Kidney epithelial cell (primary cell): ENCODE results near the gene GSK3A. TPM values are rescaled to one million over a fixed set of nuclear protein-coding genes. Genes with fewer than 3 reads are reported as not detected.

ENCODE experiments used
- DNase-seq: peaks from one replicate; pipeline ENCODE4 v3.0.0-alpha.2; 2010; ENCODE audit warnings: low read depth
- H3K27me3 ChIP-seq: 2 replicates; pipeline ENCODE4 v1.6.0; 2011; ENCODE audit warnings: low read length; ENCODE audit not compliant: control insufficient read depth, insufficient read depth
- H3K36me3 ChIP-seq: 2 replicates; pipeline ENCODE4 v1.5.1; 2011; ENCODE audit warnings: low read length; ENCODE audit not compliant: control insufficient read depth, insufficient read depth
- H3K4me3 ChIP-seq: 2 replicates; pipeline ENCODE4 v1.5.1; 2011; ENCODE audit warnings: low read depth, mild to moderate bottlenecking, control low read depth, low read length
- total RNA-seq: library from RNA; depleted of rRNA; stranded (reverse); fragments of >200 nt; gene quantifications from 2 replicates; pipeline ENCODE4 v1.2.3, GENCODE V29; 2015
- TF ChIP-seq, protein P1 (sequence below): IDR thresholded peaks from 2 replicates; pipeline ENCODE4 v1.5.1; 2011; ENCODE audit warnings: mild to moderate bottlenecking, moderate library complexity, low read length, control low read depth, inconsistent platforms; ENCODE audit not compliant: insufficient read depth, poor library complexity, severe bottlenecking

GSK3A gene
- total RNA-seq, 1 donor from 2014 or later = 27.3 TPM

DNA sequence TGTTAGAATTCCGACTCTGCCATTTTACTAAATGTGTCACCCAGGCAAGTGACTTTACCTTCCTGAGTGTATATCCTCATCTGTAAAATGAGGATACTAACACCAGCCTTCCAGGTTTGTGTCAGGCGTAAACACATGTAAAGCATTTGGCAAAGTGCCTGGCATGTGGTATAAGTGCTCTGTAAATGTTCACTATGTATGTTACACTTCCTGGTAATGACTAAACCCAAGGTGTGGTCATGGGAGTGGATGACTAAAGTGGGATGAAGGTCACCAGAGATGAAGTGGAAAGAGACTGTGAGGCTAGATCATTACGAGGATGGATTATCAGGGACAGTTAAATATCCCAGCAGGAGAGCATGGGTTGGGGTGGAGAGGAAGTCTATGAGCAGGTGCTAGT is 50.5 kb downstream of the GSK3A start:
- no peaks in the 10 kb centered on the region for H3K27me3 ChIP-seq
- TF ChIP-seq, protein P1, sequence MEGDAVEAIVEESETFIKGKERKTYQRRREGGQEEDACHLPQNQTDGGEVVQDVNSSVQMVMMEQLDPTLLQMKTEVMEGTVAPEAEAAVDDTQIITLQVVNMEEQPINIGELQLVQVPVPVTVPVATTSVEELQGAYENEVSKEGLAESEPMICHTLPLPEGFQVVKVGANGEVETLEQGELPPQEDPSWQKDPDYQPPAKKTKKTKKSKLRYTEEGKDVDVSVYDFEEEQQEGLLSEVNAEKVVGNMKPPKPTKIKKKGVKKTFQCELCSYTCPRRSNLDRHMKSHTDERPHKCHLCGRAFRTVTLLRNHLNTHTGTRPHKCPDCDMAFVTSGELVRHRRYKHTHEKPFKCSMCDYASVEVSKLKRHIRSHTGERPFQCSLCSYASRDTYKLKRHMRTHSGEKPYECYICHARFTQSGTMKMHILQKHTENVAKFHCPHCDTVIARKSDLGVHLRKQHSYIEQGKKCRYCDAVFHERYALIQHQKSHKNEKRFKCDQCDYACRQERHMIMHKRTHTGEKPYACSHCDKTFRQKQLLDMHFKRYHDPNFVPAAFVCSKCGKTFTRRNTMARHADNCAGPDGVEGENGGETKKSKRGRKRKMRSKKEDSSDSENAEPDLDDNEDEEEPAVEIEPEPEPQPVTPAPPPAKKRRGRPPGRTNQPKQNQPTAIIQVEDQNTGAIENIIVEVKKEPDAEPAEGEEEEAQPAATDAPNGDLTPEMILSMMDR = no peak
- H3K36me3 ChIP-seq = no peaks in the 10 kb centered on the region
- peak; percentile 71 for DNase-seq
- H3K4me3 ChIP-seq = no peak overlapping the region

- DNase-seq = no peak
- Histone ChIP-seq H3K36me3 (no peaks in the 10 kb centered on the region), H3K27me3 (no peaks in the 10 kb centered on the region), H3K4me3 (no peak overlapping the region)
- TF ChIP-seq, protein P1 = no peak
Observed at GRCh38 chr19:42191330-42191729, 51.1 kb downstream of the GSK3A start.

- DNase-seq = no peak
- Histone ChIP-seq H3K36me3 (no peaks in the 10 kb centered on the region), H3K27me3 (no peaks in the 10 kb centered on the region), H3K4me3 (no peak overlapping the region)
- TF ChIP-seq, protein P1 = no peak
Observed at GRCh38 chr19:42189133-42189532, 53.3 kb downstream of the GSK3A start.

- H3K36me3 ChIP-seq = no peaks in the 10 kb centered on the region
- no peak for DNase-seq
- no peak overlapping the region for H3K4me3 ChIP-seq
- TF ChIP-seq, protein P1 = no peak
- H3K27me3 ChIP-seq = no peaks in the 10 kb centered on the region
Observed at GRCh38 chr19:42188665-42189064, 53.7 kb downstream of the GSK3A start.

- no peak for DNase-seq
- H3K36me3 ChIP-seq = no peaks in the 10 kb centered on the region
- TF ChIP-seq, protein P1 = no peak
- H3K4me3 ChIP-seq = no peak overlapping the region
- peaks cover 3% of the 10 kb centered on the region for H3K27me3 ChIP-seq
Observed at GRCh38 chr19:42185277-42185676, 57.1 kb downstream of the GSK3A start.

DNA sequence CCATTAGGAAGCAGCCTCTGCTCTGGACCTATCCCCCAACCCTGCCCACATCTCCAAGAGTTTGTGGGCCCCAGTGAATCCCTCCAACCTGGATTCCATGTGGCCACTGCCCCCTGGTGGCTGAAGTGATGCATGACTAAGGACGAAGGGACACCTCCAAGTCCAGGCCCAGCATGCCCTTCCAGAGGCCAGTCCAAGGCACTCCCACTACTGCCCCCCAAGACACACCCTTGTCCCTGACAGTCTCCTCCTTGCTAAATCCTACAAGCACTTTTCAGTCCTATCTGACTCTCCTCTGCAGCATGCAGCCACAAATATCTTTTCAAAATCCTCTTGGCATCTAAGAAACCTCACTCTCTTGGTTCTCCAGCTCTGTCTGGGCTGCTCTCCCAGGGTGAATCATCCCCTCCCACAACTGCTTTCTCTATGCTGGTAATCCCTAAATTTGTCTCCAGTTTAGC is 58.0 kb downstream of the GSK3A start:
- no peak overlapping the region for H3K4me3 ChIP-seq
- TF ChIP-seq, protein P1 = peak; percentile 86
- no peaks in the 10 kb centered on the region for H3K36me3 ChIP-seq
- peaks cover 11% of the 10 kb centered on the region for H3K27me3 ChIP-seq
- no peak for DNase-seq
